ENCODE results near the gene OTX1.
"Not testable (repeated sequence)": the region's sequence is repeated elsewhere in the genome, so short reads cannot be mapped to it uniquely, and the experiment has no call there.

Gene OTX1

GRCh38 chr2:63012541-63012940, 38.1 kb upstream of the OTX1 start:
- Histone ChIP-seq H3K4me1 (no peaks in the 10 kb centered on the region), H3K27me3 (no peaks in the 10 kb centered on the region), H3K9me3 (no peaks in the 10 kb centered on the region), H3K36me3 (no peaks in the 10 kb centered on the region), H3K4me3 (ENCODE audit: low read depth, low read length) (no peak overlapping the region)
- no peak for DNase-seq
- no peak for TF ChIP-seq CTCF (IDR thresholded peaks at IDR 0.05; ENCODE audit: low read depth, low read length)

GRCh38 chr2:63013438-63013837, 37.2 kb upstream of the OTX1 start:
- Histone ChIP-seq H3K27me3 (no peaks in the 10 kb centered on the region), H3K4me3 (ENCODE audit: low read depth, low read length) (no peak overlapping the region), H3K4me1 (no peaks in the 10 kb centered on the region), H3K36me3 (no peaks in the 10 kb centered on the region), H3K9me3 (no peaks in the 10 kb centered on the region)
- TF ChIP-seq CTCF (IDR thresholded peaks at IDR 0.05; ENCODE audit: low read depth, low read length) = no peak
- no peak for DNase-seq

- H3K4me3 ChIP-seq (ENCODE audit: low read depth, low read length) = no peak overlapping the region
- H3K4me1 ChIP-seq = no peaks in the 10 kb centered on the region
- no peaks in the 10 kb centered on the region for H3K27me3 ChIP-seq
- H3K36me3 ChIP-seq = no peaks in the 10 kb centered on the region
- DNase-seq = no peak
- no peaks in the 10 kb centered on the region for H3K9me3 ChIP-seq
- TF ChIP-seq CTCF (IDR thresholded peaks at IDR 0.05; ENCODE audit: low read depth, low read length) = no peak
Observed at GRCh38 chr2:63015389-63015788, 35.2 kb upstream of the OTX1 start.

- Histone ChIP-seq H3K9me3 (no peaks in the 10 kb centered on the region), H3K36me3 (no peaks in the 10 kb centered on the region), H3K4me3 (ENCODE audit: low read depth, low read length) (no peak overlapping the region), H3K4me1 (no peaks in the 10 kb centered on the region), H3K27me3 (no peaks in the 10 kb centered on the region)
- TF ChIP-seq CTCF (IDR thresholded peaks at IDR 0.05; ENCODE audit: low read depth, low read length) = no peak
- DNase-seq = no peak
Observed at GRCh38 chr2:63018439-63018838, 32.2 kb upstream of the OTX1 start.

- not testable (repeated sequence) for H3K4me3 ChIP-seq (ENCODE audit: low read depth, low read length); H3K36me3 ChIP-seq
Observed at GRCh38 chr2:63019686-63020085, 30.9 kb upstream of the OTX1 start.

GRCh38 chr2:63023444-63023843, 27.2 kb upstream of the OTX1 start:
- no peaks in the 10 kb centered on the region for H3K9me3 ChIP-seq
- peak; percentile 57 for TF ChIP-seq CTCF (IDR thresholded peaks at IDR 0.05; ENCODE audit: low read depth, low read length)
- H3K27me3 ChIP-seq = no peaks in the 10 kb centered on the region
- no peaks in the 10 kb centered on the region for H3K4me1 ChIP-seq
- no peak overlapping the region for H3K4me3 ChIP-seq (ENCODE audit: low read depth, low read length)
- no peaks in the 10 kb centered on the region for H3K36me3 ChIP-seq
- peak; percentile 32 for DNase-seq

More at GRCh38 chr2:63019686-63020085, 30.9 kb upstream of the OTX1 start:
- DNase-seq, H3K9me3 ChIP-seq, H3K4me1 ChIP-seq, H3K27me3 ChIP-seq: not testable (repeated sequence)

- DNase-seq = no peak
- TF ChIP-seq CTCF (IDR thresholded peaks at IDR 0.05; ENCODE audit: low read depth, low read length) = no peak
- H3K36me3 ChIP-seq = no peaks in the 10 kb centered on the region
Observed at GRCh38 chr2:63027220-63027619, 23.4 kb upstream of the OTX1 start.

More at GRCh38 chr2:63027220-63027619, 23.4 kb upstream of the OTX1 start:
- Histone ChIP-seq H3K9me3 (no peaks in the 10 kb centered on the region), H3K27me3 (no peaks in the 10 kb centered on the region), H3K4me1 (no peaks in the 10 kb centered on the region), H3K4me3 (ENCODE audit: low read depth, low read length) (no peak overlapping the region)
